ENCODE data around the gene PRRT4.

Gene PRRT4

DNA sequence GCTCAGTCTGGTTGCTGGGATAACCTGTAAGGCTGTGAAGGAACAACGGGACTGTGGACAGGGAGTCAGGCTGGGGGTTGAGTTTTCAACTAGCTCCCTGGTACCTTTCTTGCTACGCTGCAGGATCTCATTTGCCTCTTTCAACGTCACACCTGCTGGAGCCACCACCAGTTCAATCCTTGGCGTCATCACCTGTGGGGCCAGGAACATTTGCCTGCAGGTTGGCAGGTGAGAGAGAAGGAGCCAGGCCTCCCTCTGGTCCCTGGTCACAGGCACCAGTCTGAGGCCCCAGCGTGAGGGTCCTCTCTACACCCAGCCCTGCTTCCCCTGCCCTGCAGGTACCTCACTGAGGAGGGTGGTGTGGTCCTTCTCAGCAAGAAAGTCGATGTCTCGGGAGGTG is 38.5 kb upstream of the PRRT4 start:
- TF ChIP-seq GABPA (IDR thresholded peaks at IDR 0.05; ENCODE audit: low read depth) (no peak), SPI1 (IDR thresholded peaks at IDR 0.05; ENCODE audit: borderline replicate concordance, low read depth) (no peak), POLR2AphosphoS5 (IDR thresholded peaks at IDR 0.05; ENCODE audit: low read depth) (no peak)
- TF ChIP-seq, protein P1, sequence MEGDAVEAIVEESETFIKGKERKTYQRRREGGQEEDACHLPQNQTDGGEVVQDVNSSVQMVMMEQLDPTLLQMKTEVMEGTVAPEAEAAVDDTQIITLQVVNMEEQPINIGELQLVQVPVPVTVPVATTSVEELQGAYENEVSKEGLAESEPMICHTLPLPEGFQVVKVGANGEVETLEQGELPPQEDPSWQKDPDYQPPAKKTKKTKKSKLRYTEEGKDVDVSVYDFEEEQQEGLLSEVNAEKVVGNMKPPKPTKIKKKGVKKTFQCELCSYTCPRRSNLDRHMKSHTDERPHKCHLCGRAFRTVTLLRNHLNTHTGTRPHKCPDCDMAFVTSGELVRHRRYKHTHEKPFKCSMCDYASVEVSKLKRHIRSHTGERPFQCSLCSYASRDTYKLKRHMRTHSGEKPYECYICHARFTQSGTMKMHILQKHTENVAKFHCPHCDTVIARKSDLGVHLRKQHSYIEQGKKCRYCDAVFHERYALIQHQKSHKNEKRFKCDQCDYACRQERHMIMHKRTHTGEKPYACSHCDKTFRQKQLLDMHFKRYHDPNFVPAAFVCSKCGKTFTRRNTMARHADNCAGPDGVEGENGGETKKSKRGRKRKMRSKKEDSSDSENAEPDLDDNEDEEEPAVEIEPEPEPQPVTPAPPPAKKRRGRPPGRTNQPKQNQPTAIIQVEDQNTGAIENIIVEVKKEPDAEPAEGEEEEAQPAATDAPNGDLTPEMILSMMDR (IDR thresholded peaks at IDR 0.05; ENCODE audit: insufficient read depth, low read length), result no peak
- TF ChIP-seq, protein P2, sequence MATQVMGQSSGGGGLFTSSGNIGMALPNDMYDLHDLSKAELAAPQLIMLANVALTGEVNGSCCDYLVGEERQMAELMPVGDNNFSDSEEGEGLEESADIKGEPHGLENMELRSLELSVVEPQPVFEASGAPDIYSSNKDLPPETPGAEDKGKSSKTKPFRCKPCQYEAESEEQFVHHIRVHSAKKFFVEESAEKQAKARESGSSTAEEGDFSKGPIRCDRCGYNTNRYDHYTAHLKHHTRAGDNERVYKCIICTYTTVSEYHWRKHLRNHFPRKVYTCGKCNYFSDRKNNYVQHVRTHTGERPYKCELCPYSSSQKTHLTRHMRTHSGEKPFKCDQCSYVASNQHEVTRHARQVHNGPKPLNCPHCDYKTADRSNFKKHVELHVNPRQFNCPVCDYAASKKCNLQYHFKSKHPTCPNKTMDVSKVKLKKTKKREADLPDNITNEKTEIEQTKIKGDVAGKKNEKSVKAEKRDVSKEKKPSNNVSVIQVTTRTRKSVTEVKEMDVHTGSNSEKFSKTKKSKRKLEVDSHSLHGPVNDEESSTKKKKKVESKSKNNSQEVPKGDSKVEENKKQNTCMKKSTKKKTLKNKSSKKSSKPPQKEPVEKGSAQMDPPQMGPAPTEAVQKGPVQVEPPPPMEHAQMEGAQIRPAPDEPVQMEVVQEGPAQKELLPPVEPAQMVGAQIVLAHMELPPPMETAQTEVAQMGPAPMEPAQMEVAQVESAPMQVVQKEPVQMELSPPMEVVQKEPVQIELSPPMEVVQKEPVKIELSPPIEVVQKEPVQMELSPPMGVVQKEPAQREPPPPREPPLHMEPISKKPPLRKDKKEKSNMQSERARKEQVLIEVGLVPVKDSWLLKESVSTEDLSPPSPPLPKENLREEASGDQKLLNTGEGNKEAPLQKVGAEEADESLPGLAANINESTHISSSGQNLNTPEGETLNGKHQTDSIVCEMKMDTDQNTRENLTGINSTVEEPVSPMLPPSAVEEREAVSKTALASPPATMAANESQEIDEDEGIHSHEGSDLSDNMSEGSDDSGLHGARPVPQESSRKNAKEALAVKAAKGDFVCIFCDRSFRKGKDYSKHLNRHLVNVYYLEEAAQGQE (IDR thresholded peaks at IDR 0.05; ENCODE audit: insufficient replicate concordance, low read depth), result no peak
- H3K27ac ChIP-seq (replicated peaks), result no peak overlapping the region
- DNase-seq (ENCODE audit: low read depth in 1 of 2, low spot score in 1 of 2), result no peak
- H3K27me3 ChIP-seq (ENCODE audit: insufficient read depth, poor library complexity, severe bottlenecking), result no peaks in the 10 kb centered on the region
- no peak overlapping the region for H3K4me3 ChIP-seq (replicated peaks; ENCODE audit: insufficient read depth, low read length)

DNA sequence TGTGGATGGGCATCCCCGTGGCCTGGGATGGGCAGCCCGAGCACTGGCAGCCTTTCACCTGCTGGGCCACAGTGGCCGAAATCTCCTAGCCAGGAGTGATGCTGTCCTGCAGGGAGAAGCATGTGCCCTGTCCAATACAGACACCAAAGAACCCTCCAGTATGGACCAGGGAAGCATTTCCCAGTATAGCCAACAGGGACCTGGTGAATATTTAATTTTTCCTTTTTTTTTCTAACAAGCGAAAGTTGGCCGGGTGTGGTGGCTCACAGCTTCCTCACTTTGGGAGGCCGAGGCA is 37.3 kb upstream of the PRRT4 start:
- no peak for DNase-seq (ENCODE audit: low read depth in 1 of 2, low spot score in 1 of 2)
- Histone ChIP-seq H3K27me3 (ENCODE audit: insufficient read depth, poor library complexity, severe bottlenecking) (no peaks in the 10 kb centered on the region), H3K27ac (replicated peaks) (no peak overlapping the region), H3K4me3 (replicated peaks; ENCODE audit: insufficient read depth, low read length) (no peak overlapping the region)
- no peak for TF ChIP-seq GABPA (IDR thresholded peaks at IDR 0.05; ENCODE audit: low read depth)
- TF ChIP-seq, protein P2 (IDR thresholded peaks at IDR 0.05; ENCODE audit: insufficient replicate concordance, low read depth), result no peak
- TF ChIP-seq, protein P1 (IDR thresholded peaks at IDR 0.05; ENCODE audit: insufficient read depth, low read length), result no peak
- TF ChIP-seq POLR2AphosphoS5 (IDR thresholded peaks at IDR 0.05; ENCODE audit: low read depth), result no peak

DNA sequence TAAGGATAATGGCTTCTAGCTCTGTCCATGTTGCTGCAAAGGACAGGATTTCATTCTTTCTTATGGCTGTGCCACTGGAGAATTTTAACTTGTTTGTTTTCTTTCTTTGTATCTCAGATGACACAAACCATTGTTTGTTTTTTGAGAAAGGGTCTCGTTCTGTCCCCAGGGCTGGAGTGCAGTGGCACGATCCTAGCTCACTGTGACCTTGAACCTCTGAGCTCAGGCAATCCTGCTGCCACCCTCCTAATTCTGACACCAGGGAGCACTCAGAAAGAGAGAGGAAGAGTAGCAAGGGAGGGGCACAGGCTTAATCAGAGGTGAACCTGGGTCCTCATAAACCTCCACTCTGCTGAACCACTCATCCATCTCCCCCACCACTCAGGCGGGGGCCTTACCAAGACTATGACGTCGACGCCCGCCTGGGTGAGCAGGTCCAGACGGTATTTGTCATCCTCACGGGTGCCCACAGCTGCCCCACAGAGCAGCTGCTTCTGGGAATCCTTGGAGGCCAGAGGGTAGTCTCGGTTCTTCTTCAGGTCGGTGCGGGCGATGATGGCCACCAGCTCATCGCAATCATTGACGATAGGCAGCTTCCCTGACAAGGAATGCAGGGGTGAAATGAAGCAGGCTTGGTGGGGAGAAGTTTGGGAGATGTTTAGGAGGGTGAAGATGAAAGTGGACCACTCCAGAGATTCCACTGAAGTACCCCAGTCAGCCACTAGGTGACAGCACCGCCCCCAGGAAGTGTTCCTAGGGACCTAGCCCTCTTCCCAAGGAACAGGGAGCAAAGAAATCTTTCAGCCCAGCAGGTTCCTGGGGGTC is 36.7 kb upstream of the PRRT4 start:
- H3K4me3 ChIP-seq (replicated peaks; ENCODE audit: insufficient read depth, low read length), result no peak overlapping the region
- peak in 1 of 2 experiments; percentile 39 for DNase-seq (ENCODE audit: low read depth in 1 of 2, low spot score in 1 of 2)
- no peaks in the 10 kb centered on the region for H3K27me3 ChIP-seq (ENCODE audit: insufficient read depth, poor library complexity, severe bottlenecking)
- H3K27ac ChIP-seq (replicated peaks), result no peak overlapping the region
- TF ChIP-seq, protein P1 (IDR thresholded peaks at IDR 0.05; ENCODE audit: insufficient read depth, low read length), result peak; percentile 97
- no peak for TF ChIP-seq SPI1 (IDR thresholded peaks at IDR 0.05; ENCODE audit: borderline replicate concordance, low read depth)
- no peak for TF ChIP-seq POLR2AphosphoS5 (IDR thresholded peaks at IDR 0.05; ENCODE audit: low read depth)
- no peak for TF ChIP-seq GABPA (IDR thresholded peaks at IDR 0.05; ENCODE audit: low read depth)

DNA sequence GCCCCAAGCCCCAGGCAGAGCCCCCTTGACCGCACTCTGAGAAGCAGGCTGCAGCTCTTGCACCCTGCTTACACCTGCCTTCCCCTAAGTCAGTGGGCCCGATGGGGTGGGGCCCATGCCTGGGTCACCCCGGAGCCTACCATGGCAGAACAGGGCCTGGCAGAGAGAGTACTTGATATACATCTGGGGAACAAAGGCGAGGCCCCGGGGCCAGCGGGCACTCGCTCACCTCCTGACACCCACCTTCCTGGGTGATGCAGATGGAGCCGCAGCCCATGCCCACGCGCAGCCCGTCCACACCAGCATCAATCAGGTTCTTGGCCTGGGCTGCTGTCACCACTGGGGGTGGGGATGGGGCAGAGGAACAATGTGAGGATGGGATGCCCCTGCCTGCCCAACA is 34.9 kb upstream of the PRRT4 start:
- no peaks in the 10 kb centered on the region for H3K27me3 ChIP-seq (ENCODE audit: insufficient read depth, poor library complexity, severe bottlenecking)
- TF ChIP-seq, protein P2 (IDR thresholded peaks at IDR 0.05; ENCODE audit: insufficient replicate concordance, low read depth), result no peak
- TF ChIP-seq SPI1 (IDR thresholded peaks at IDR 0.05; ENCODE audit: borderline replicate concordance, low read depth) (no peak), GABPA (IDR thresholded peaks at IDR 0.05; ENCODE audit: low read depth) (no peak), POLR2AphosphoS5 (IDR thresholded peaks at IDR 0.05; ENCODE audit: low read depth) (no peak)
- TF ChIP-seq, protein P1 (IDR thresholded peaks at IDR 0.05; ENCODE audit: insufficient read depth, low read length), result no peak
- no peak for DNase-seq (ENCODE audit: low read depth in 1 of 2, low spot score in 1 of 2)
- no peak overlapping the region for H3K4me3 ChIP-seq (replicated peaks; ENCODE audit: insufficient read depth, low read length)
- no peak overlapping the region for H3K27ac ChIP-seq (replicated peaks)
